GM19351 (cell line): ENCODE measurements around the gene KIF1A.

Experiments used
- ATAC-seq: cut with Tn5 transposase; IDR thresholded peaks from one replicate; pipeline ENCODE4 v1.9.1; 2021; ENCODE audit warnings: mild to moderate bottlenecking, moderate library complexity; ENCODE audit not compliant: unreplicated experiment

The KIF1A gene

GRCh38 chr2:240720686-240721595 is 99.1 kb downstream of the KIF1A start:
- no peak for ATAC-seq

DNA sequence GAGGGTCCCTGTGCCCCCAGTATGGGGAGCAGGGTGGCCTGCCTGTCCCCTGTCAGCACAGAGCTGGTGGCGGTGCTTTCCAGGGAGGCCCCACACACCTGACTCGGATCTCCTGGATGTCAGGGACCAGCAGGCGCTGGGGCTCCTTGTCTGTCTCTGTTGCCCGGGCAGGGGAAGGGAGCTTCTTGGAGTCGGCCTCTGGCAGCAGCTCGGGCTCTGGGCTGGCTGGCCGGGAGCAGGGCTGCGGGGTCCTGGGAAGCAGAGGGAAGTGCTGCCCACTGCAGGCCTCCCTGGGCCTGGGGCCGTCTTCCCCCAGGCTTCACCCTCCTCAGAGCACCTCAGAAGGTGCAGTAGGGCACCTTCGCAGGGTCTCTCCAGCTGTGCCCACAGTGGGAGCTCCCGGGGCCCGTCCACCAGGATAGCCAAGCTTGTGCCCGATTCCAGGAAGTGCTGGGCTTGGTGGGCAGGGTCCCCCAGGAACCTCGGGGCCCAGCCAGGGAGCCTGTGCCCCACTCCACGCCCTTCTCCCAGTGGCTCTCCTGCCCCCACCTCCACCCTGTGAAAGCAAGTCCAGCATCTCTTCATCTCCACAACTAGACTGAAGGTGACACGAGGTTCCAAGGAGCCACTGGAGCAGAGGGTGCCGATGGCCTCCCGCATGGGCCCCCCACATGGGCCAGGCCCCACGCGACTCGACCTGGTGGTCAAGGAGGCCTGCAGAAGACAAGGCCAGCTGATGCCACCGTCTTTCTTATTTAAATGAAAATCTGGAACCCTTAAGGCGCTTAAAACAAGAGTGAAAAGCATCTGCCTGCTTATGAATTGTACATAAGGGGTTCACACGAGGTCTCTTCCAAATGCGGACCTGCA is 100.1 kb downstream of the KIF1A start:
- ATAC-seq = no peak

DNA sequence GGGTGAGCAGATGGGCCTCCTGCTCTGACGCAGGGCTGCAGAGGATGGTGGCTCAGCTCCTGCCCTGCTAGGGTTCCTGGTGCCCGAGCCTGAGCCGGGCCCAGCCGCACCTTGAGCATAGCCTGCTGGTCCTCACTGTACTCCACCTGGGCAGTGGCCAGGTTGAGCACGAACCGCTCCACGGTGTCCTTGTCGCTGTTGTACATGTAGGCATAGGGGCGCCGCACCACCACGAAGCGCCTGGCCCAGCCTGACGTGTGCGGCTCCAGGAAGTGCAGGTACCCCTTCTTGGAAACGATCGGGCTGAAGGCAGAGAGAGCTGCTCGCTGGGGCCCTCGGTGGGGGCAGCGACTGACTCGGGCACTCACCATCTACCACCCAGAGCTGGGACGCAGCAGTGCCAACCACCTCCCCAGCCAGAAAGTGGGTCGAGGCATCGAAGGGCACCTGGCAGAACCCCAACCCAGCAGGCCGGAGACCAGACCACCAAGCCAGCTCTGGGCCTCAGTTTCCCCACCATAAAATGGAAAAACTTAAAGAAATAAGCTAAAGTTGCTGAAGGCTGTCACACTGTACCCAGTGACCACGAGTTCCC is 101.0 kb downstream of the KIF1A start:
- no peak for ATAC-seq

- ATAC-seq = no peak
Measured at GRCh38 chr2:240717681-240718581, 102.1 kb downstream of the KIF1A start.

DNA sequence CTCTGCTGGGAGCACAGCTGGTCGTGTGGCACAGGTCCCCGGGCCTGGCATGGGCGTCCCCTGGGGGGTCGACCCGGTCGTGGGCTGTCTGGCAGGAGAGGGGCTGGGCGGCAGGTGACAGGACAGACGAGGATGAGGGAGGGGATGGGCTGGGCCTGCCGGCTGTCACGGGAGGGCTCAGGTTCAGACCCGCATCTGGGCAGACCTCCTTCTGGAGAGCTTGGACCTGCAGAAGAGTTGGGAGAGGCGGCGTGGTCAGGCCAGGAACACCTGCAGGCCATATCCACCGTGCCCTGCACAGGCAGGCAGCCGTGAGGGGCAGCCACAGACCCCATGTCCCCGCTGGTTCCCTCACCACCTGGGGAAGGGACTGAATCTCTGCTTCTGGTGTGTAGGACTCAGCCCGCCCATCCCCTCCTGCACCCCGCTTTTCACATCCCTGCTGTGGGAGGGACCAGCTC is 102.8 kb downstream of the KIF1A start:
- no peak for ATAC-seq

GRCh38 chr2:240716130-240716798 is 103.8 kb downstream of the KIF1A start:
- no peak for ATAC-seq

DNA sequence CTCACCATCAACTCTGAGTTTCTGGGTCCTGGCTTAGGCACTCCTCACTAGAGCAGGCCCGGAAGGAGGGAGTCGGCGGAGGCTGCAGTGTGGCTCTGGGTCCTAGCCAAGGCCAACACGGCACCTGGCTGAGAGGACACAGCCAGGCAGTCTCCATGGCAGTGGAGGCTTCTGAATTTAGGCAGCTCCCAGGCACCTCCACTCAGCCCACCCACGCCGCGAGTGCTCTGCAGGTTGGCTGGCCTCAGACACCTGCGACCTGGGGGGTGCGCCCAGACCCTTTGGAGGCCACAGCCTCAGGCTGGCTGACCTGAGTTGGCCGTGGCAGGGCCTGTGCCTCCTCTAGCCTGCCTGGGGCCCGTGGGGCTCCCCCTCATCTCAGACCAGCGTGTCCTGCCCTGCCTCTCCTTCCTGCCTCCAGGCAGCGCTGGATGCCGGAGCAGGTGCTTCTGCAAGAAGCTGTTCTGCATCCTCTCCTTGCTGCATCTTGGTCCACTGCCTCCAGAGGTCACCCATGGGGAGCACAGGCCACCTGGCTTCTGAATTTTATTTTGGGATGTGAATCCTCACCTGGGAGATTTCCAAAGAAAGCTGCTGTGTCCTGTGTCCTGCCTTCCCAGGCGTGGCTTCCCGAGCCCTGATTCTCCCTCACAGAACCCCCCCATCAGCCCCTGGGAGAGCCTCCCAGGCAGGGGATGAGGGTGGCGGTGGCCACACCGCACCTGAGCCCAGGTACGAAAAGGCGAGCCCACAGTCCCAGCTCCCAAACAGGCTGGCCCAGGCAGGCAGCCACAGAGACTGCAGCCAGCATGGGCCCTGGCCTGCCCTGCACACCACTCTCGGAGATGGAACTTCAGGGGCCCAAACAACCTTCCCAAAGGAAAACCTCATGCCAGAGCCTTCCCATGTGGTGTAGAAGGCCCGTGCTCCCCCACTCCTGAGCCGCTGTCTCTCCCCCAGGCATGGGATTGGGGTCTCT is 105.0 kb downstream of the KIF1A start:
- no peak for ATAC-seq

GRCh38 chr2:240713928-240714746 is 105.9 kb downstream of the KIF1A start:
- ATAC-seq = no peak

DNA sequence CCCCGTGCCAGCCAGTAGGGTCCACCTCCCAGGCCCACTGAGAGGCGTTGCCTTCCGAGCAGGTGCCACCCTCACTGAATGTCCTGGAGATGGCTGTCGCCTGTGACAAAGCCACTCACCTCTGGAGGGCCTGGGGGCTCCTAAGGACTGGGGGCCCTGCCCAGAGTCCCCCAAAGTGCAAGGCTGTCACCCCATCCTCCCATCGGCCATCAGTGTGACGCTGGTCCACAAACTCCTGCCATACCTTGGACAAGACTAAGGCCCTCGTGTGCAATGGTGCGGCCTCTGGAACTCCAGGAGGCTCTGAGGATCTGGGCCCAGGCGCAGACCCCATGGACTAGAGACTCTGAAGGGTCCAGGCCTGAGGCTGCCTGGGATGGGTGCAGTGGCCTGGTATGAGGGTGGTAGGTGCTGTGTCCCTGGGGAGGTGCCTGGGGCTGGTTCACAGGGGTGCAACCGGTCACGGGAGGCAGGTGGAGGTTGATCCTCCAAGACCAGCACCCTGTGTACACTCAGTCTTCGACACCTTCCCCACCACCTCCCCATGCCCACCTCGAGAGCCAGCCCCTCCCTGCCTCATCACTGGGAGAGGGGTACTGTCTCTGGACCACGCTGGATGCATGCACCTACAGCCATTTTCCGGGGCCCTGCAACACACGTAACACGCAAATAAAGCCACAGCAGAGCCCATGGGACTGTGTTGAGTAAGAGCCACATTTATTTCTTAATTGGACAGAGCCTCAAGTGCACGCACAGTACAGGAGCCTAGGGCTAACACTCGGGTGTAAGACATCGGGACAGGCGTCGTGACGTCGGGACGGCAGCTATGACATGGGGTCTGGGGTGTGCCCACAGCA is 106.7 kb downstream of the KIF1A start:
- ATAC-seq = no peak

DNA sequence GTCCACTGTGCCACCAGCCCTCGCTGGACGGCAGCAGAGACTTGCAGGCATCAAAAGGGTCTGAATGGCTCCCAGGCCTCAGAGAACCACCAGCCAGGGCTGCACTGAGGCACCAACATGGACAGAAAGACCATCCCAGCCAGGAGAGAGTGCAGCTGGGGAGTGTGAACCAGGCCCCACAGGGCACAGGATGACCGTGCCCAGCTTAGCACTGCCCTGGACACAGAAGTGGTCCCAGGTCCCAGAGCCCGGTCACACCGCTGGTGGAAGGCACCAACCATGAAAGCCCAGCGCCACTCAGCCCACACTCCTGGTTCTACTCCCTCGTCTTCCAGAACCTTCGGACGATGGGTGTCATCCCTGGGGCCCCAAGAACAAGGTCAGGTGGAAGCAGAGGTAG is 107.9 kb downstream of the KIF1A start:
- no peak for ATAC-seq

- ATAC-seq = no peak
Measured at GRCh38 chr2:240711701-240712100, 108.3 kb downstream of the KIF1A start.

- ATAC-seq = no peak
Measured at GRCh38 chr2:240711296-240711695, 108.7 kb downstream of the KIF1A start.

DNA sequence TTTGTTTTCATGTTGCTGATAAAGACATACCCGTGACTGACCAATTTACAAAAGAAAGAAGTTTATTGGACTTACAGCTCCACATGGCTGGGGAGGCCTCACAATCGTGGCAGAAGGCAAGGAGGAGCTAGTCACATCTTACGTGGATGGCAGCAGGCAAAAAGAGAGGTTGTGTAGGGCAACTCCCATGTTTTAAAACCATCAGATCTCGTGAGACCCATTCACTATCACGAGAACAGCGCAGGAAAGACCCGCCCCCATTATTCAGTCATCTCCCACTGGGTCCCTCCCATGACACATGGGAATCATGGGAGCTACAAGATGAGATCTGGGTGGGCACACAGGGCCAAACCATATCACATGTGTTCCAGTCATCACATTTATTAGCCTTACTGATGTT is 111.6 kb downstream of the KIF1A start:
- no peak for ATAC-seq

DNA sequence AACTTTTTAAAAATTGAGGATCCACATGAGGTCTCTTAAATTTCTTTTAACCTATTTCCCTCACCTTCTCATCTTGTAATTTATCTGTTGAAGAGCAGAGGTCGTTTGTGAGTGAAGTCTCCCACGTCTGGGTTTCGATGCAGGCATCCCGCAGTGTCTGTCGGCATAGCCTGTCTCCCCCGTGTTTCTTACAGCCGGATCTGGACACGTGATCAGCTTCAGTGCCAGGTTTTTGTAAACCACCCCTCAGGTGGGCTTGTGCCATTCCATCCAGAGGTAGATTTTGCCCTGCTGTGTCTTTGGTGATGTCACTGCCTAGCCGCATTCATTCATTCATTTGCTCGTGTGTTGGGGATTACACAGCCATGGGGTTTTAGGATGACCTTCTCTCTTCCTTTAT is 112.2 kb downstream of the KIF1A start:
- ATAC-seq = no peak

- ATAC-seq = no peak
Measured at GRCh38 chr2:240707043-240707756, 112.8 kb downstream of the KIF1A start.

- no peak for ATAC-seq
Measured at GRCh38 chr2:240705204-240705791, 114.7 kb downstream of the KIF1A start.
